ENCODE data around the gene FKBP2.

Gene FKBP2

DNA sequence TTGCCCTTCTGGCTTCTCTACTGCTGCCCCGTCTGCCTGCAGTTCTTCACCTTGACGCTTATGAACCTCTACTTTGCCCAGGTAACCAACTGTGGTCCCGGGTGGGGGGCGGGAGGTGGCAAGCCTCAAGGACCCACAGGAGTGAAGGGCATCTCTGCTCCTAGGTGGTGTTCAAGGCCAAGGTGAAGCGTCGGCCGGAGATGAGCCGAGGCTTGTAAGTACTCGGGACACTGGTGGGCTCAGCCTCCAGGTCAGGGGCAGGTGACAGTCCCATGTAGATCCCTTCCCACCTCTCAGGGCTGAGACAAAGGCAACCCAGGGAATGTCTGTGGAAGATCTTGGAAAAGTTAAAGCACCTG is 45.9 kb downstream of the FKBP2 start:
- DNase-seq: no peak

DNA sequence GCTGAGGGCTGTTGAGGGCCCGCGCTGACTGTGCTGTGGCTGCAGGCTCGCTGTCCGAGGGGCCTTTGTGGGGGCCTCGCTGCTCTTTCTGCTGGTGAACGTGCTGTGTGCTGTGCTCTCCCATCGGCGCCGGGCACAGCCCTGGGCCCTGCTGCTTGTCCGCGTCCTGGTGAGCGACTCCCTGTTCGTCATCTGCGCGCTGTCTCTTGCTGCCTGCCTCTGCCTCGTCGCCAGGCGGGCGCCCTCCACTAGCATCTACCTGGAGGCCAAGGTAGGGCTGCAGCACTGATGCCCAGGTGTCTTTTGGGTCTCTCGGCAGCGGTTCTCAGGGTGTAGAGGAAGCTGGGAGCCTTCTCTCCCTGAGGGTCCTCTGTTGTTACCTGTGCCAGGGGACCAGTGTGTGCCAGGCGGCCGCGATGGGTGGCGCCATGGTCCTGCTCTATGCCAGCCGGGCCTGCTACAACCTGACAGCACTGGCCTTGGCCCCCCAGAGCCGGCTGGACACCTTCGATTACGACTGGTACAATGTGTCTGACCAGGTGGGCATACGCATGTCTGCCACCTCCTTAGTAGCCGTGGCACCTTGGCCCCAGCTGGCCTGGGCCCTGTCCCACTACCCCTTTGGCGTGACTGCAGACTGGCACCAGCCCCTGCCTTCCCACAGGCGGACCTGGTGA is 46.9 kb downstream of the FKBP2 start:
- DNase-seq: no peak

DNA sequence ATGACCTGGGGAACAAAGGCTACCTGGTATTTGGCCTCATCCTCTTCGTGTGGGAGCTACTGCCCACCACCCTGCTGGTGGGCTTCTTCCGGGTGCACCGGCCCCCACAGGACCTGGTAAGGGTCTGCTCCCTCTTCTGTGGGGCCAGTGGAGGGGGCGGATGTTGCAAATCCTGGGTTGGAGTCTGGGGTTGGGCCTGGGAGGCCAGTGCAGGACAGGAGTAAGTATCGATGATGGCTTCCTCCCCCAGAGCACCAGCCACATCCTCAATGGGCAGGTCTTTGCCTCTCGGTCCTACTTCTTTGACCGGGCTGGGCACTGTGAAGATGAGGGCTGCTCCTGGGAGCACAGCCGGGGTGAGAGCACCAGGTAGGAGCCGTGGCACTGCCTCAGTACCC is 47.5 kb downstream of the FKBP2 start:
- no peak for DNase-seq

DNA sequence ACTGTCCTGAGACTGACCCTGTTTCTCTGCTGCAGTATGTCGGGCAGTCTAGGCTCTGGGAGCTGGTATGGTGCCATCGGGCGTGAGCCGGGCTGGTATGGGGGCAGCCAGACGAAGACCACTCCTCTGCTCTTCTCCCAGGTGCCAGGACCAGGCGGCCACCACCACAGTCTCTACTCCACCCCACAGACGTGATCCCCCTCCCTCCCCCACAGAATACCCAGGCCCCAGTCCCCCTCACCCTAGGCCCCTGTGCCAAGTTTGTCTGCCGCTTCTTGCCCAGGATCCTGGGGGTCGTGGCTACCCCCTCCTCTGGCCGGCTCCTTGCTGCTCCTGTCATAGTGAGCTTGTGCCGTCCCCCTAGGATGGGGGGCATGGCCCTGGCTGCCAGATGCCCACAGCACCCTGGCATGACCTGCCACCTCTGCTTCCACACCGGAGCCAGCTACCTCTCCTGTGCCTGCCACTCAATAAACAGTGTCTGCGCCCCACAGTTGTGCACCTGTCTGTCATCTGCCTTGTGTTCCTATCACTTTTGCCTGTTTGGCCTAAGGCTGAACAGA is 48.2 kb downstream of the FKBP2 start:
- DNase-seq: no peak

DNA sequence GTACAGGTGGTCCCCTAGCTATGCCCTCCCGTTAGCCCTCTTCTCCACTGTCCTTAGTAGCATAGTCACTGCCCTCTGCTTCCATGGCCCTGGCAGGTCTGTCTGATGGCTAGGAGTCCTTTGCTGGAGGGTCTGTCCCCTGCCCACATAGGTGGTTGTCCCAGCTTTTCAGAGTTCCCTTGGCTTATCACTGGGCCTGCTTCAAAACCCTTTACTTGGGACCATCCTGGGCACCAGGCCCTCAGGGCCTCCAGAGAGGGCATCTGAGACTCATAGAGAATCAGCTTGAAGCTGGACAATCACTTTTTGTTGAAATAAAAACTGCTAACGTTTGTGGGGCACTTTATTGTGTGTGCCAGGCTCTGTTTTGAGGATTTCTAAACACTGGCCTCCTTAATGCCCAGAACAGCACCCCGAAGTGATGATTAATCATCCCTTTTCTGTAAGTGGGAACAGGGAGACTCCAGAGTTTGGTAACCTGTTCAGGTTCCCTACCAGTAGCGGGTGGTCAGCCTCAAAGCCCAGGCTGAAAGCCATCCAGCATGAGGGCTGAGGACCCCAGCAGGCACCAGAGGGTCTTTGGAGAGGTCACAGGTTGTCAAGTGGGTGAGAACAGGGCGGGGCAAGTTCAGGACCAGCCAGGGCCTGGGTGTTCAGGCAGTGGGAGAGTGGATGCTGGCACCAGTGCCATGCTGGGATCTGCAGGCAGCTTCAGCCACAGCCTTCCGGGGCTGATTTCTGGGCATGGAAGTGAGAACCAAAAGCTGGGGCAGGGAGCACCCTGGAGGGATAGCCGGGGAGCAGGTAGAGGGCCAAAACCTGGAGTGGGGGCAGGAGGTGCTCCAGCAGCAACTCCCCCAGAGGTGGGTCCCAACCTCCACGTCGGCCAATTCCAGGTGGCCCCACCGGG is 49.7 kb downstream of the FKBP2 start:
- DNase-seq: no peak

DNA sequence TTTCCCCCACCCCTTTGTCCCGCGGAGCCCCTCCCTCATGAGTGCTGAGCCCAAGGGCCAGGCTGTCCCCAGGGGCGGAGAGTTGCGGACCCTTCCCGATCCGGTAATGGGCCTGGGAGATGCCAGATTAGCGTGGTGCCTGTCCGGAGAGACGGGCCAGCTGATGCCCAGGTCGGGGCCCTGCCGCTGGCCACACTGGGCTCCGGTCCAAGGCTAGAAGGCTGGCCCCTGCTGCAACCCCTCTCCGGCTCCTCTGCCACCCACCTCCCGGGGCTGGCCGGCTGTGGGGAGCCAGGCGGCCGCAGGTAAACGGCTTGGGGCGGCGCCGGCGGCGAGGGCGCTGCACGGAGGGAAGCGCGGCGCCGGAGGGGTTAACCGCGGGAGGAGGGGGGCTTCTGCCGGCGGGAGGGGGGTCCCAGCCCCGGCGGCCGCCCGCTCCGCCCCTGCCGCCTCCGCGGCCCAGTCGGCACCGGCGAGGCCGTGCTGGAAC is 50.4 kb downstream of the FKBP2 start, which contains the start of gene KCNK4:
TSS of gene KCNK4 (plus strand) at position 41 of the 490 bp plus-strand sequence. CDS start 1,717 bp downstream, outside the sequence.
- no peak for DNase-seq

DNA sequence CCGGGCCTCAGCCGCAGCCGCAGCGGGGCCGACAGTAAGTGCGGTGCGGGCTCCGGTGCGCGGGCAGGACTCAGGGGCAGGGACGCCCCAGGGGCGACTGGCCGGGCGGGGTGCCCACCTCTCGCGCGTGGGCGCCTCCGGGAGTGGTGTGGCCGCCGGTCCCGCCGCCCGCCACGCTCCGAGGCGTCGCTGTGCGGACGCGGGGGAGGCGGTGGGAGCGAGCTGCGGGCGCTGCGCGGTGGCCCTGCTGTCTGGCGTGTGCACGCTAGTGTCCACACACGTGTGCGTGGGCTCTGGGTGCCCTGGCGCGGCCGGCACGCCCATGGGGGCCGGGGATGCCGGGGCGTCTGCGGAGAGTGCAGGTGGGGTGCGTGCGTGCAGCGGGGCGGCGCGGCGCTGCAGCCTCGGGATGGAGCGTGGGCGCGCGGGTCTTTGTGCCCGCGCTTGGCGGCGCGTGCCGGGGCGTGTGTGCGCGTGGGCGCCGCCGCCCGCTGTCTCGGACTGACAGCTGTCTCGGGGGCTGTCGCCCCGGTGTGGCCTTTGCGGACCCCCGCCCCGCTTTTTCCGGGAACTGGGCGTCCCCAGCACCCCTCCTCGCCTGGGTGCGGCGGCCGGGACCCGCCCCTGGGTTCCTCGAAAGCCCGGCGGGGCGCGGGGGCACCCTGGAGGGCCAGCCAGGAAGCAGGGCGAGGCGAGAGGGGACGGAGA is 51.0 kb downstream of the FKBP2 start:
- DNase-seq: no peak

DNA sequence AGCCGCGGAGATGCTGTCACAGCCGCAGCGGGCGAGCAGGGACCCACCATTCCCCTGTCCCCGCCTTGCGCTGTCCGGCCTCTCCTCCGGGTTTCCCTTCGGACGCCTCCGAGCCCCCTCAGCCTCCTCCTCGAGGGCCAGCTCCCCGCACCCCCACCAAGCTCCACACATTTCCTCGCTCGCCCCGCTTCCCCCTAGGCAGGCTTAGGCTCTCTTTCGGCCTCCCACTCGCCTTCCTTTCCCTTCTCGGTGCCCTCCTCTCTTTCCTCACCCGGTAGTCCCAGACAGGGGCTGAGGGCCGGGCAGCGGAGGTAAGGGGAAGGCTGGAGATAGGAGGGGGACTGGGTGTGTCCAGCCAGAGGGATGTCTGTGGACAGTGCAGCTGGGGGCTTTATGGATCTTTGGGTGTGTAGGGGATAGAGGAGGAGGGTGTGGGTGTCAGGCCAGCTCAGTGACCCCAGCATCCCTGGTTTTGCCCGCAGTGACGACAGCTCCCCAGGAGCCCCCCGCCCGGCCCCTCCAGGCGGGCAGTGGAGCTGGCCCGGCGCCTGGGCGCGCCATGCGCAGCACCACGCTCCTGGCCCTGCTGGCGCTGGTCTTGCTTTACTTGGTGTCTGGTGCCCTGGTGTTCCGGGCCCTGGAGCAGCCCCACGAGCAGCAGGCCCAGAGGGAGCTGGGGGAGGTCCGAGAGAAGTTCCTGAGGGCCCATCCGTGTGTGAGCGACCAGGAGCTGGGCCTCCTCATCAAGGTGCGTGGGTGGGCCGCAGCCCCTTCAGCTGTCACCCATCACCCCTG is 51.8 kb downstream of the FKBP2 start:
- DNase-seq: no peak
